H9 (cell line): ENCODE data around the gene SPRED2. TPM values are rescaled to one million over a fixed set of nuclear protein-coding genes. Genes with fewer than 3 reads are reported as not detected.

ENCODE experiments used
- DNase-seq: peaks from one replicate; pipeline ENCODE4 v3.0.0-alpha.2; 2017
- H2AFZ ChIP-seq: one replicate; pipeline ENCODE4 v1.6.1; 2013; ENCODE audit warnings: mild to moderate bottlenecking, low read length, control low read depth, moderate library complexity
- H2AK5ac ChIP-seq: 2 replicates; pipeline ENCODE4 v1.6.1; 2013; ENCODE audit warnings: low read length, control low read depth, mixed read lengths; ENCODE audit not compliant: insufficient read length
- H2BK120ac ChIP-seq: one replicate; pipeline ENCODE4 v1.6.1; 2013; ENCODE audit warnings: low read depth, mild to moderate bottlenecking, low read length, control low read depth, inconsistent platforms; ENCODE audit not compliant: poor library complexity, severe bottlenecking
- H2BK12ac ChIP-seq: 2 replicates; pipeline ENCODE4 v1.6.1; 2013; ENCODE audit warnings: low read length, control low read depth, mixed read lengths, low read depth; ENCODE audit not compliant: insufficient read length
- H2BK15ac ChIP-seq: 2 replicates; pipeline ENCODE4 v1.6.1; 2013; ENCODE audit warnings: low read depth, low read length, control low read depth
- H2BK20ac ChIP-seq: one replicate; pipeline ENCODE4 v1.6.1; 2013; ENCODE audit warnings: low read depth, mild to moderate bottlenecking, low read length, control low read depth, inconsistent platforms; ENCODE audit not compliant: poor library complexity, severe bottlenecking
- H2BK5ac ChIP-seq: 2 replicates; pipeline ENCODE4 v1.6.1; 2013; ENCODE audit warnings: low read length, control low read depth, mixed read lengths; ENCODE audit not compliant: insufficient read length
- H3K14ac ChIP-seq: 2 replicates; pipeline ENCODE4 v1.6.1; 2013; ENCODE audit warnings: low read length, control low read depth; ENCODE audit not compliant: insufficient read depth
- H3K18ac ChIP-seq: 2 replicates; pipeline ENCODE4 v1.6.1; 2013; ENCODE audit warnings: low read depth, mild to moderate bottlenecking, mixed read lengths, low read length, control low read depth; ENCODE audit not compliant: insufficient read length
- H3K23ac ChIP-seq: 2 replicates; pipeline ENCODE4 v1.6.1; 2013; ENCODE audit warnings: low read length, control low read depth, mixed read lengths, low read depth; ENCODE audit not compliant: insufficient read length
- H3K23me2 ChIP-seq: 2 replicates; pipeline ENCODE4 v1.6.1; 2013; ENCODE audit warnings: low read depth, mild to moderate bottlenecking, mixed read lengths, low read length, control low read depth; ENCODE audit not compliant: insufficient read length, poor library complexity, severe bottlenecking
- H3K27ac ChIP-seq: 2 replicates; pipeline ENCODE4 v1.5.1; 2013; ENCODE audit warnings: low read length, control low read depth, mixed read lengths, low read depth; ENCODE audit not compliant: insufficient read length
- H3K27me3 ChIP-seq: 2 replicates; pipeline ENCODE4 v1.6.1; 2013; ENCODE audit warnings: low read length, control low read depth, inconsistent platforms; ENCODE audit not compliant: insufficient read depth
- H3K4ac ChIP-seq: 2 replicates; pipeline ENCODE4 v1.6.1; 2013; ENCODE audit warnings: low read depth, mild to moderate bottlenecking, control low read depth, inconsistent platforms, low read length, moderate library complexity
- H3K4me1 ChIP-seq: 2 replicates; pipeline ENCODE4 v1.6.1; 2013; ENCODE audit warnings: low read length, control low read depth, inconsistent platforms; ENCODE audit not compliant: insufficient read depth
- H3K4me2 ChIP-seq: 2 replicates; pipeline ENCODE4 v1.6.1; 2013; ENCODE audit warnings: low read length, control low read depth, mixed read lengths; ENCODE audit not compliant: insufficient read length, insufficient read depth
- H3K56ac ChIP-seq: 2 replicates; pipeline ENCODE4 v1.6.1; 2013; ENCODE audit warnings: low read depth, mild to moderate bottlenecking, mixed read lengths, low read length, control low read depth; ENCODE audit not compliant: insufficient read length
- H3K79me1 ChIP-seq: 2 replicates; pipeline ENCODE4 v1.6.1; 2013; ENCODE audit warnings: low read depth, mild to moderate bottlenecking, moderate library complexity, low read length, control low read depth, inconsistent platforms; ENCODE audit not compliant: insufficient read depth, poor library complexity, severe bottlenecking
- H3K79me2 ChIP-seq: 2 replicates; pipeline ENCODE4 v1.6.1; 2013; ENCODE audit warnings: low read length, control low read depth, inconsistent platforms; ENCODE audit not compliant: insufficient read depth
- H3K9ac ChIP-seq: 2 replicates; pipeline ENCODE4 v1.6.1; 2013; ENCODE audit warnings: low read length, control low read depth, mixed read lengths; ENCODE audit not compliant: insufficient read length; ENCODE audit errors: extremely low read depth
- H3K9me3 ChIP-seq: one replicate; pipeline ENCODE4 v1.6.1; 2013; ENCODE audit warnings: low read depth, low read length, inconsistent platforms; ENCODE audit not compliant: control insufficient read depth
- H3T11ph ChIP-seq: one replicate; pipeline ENCODE4 v1.6.1; 2013; ENCODE audit warnings: mild to moderate bottlenecking, low read length, control low read depth, inconsistent platforms
- H4K20me1 ChIP-seq: one replicate; pipeline ENCODE4 v1.6.1; 2013; ENCODE audit not compliant: control insufficient read depth, insufficient read length, insufficient read depth
- H4K5ac ChIP-seq: 2 replicates; pipeline ENCODE4 v1.6.1; 2013; ENCODE audit warnings: low read depth, mild to moderate bottlenecking, mixed read lengths, low read length, control low read depth; ENCODE audit not compliant: insufficient read length
- H4K8ac ChIP-seq: replicated peaks from 2 replicates; pipeline ENCODE4 v1.6.1; 2013; ENCODE audit warnings: low read length, control low read depth, mixed read lengths, low read depth; ENCODE audit not compliant: insufficient read length
- H4K91ac ChIP-seq: 2 replicates; pipeline ENCODE4 v1.6.1; 2013; ENCODE audit warnings: low read depth, mild to moderate bottlenecking, moderate library complexity, mixed read lengths, low read length, control low read depth; ENCODE audit not compliant: insufficient read length
- H3K27ac Mint-ChIP-seq, 3 experiments: 2 replicates in 2 of 3; 3 replicates in 1 of 3; pipeline ENCODE4 v1.8.0; 2020 to 2021; ENCODE audit warnings: mixed read lengths in 3 of 3, mild to moderate bottlenecking in 1 of 3, moderate library complexity in 1 of 3
- H3K27me3 Mint-ChIP-seq: 2 replicates; pipeline ENCODE4 v1.8.0; 2021; ENCODE audit warnings: low read depth, mild to moderate bottlenecking, moderate library complexity, mixed read lengths
- H3K36me3 Mint-ChIP-seq, 3 experiments: 2 replicates in 2 of 3; 3 replicates in 1 of 3; pipeline ENCODE4 v1.8.0; 2020 to 2021; ENCODE audit warnings: low read depth in 3 of 3, mixed read lengths in 3 of 3; ENCODE audit not compliant: insufficient read depth in 1 of 3
- H3K4me1 Mint-ChIP-seq, 2 experiments: 2 replicates each; pipeline ENCODE4 v1.8.0; 2020; ENCODE audit warnings: mixed read lengths in 2 of 2
- H3K4me3 Mint-ChIP-seq, 2 experiments: 2 replicates in 1 of 2; 3 replicates in 1 of 2; pipeline ENCODE4 v1.8.0; 2020 to 2021; ENCODE audit warnings: mild to moderate bottlenecking in 2 of 2, mixed read lengths in 2 of 2, moderate library complexity in 1 of 2
- H3K9me3 Mint-ChIP-seq, 2 experiments: 2 replicates in 1 of 2; 3 replicates in 1 of 2; pipeline ENCODE4 v1.8.0; 2020; ENCODE audit warnings: mild to moderate bottlenecking in 2 of 2, mixed read lengths in 2 of 2, moderate library complexity in 1 of 2
- WGBS: extraction: QIAGEN DNeasy Blood & Tissue Kit; methylation state at CpG from one replicate; pipeline ENCODE4 v1.1.7; 2013; ENCODE audit warnings: missing lambda C conversion rate, low lambda C conversion rate, mixed read lengths; ENCODE audit not compliant: insufficient read length; ENCODE audit errors: extremely low coverage; 5-methylcytosine and 5-hydroxymethylcytosine counted together
- total RNA-seq: library from RNA; stranded (reverse); gene quantifications from 2 replicates; pipeline ENCODE4 v1.2.1, GENCODE V29; 2021
- TF ChIP-seq, protein P1 (sequence below): fragments of 200-600 bp; sonication (generic); conservative IDR thresholded peaks from 3 replicates; pipeline ENCODE4 v1.8.0; 2021; ENCODE audit warnings: antibody characterized with exemption, mild to moderate bottlenecking

SPRED2 gene
- total RNA-seq, 1 experiment from 2014 or later = 23.5 TPM

DNA sequence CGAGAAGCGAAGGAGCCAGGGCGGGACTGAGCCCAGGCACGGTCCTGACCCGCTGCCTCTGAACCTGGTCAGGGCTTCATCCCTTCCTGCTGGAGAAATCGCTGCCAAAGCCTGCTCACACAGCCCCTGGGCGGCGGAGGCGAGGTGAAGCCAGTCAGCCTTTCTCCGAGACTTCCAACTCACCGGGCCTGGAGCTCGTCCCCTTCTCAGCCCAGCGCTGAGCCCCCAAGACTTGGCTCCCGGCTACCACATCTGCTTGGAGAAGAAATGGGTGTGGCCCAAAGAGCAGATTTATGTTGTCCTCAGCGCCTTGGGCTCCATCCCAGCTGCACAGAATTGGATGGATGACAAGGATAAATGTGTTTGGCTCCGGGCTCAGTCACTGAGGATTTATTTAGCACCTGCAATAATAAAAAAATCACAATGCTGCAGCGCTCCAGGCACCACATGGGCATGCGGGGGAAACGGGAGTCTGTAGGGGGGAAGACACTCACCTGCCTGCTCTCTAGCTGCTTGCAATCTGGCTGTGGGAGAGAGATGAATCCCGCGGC, 139.9 kb downstream of the SPRED2 start:
- H2BK120ac ChIP-seq = no peak overlapping the region
- no peak overlapping the region for H3K18ac ChIP-seq
- no peak overlapping the region for H3K56ac ChIP-seq
- no CpG with 5 or more reads among the region's 21 CpGs for WGBS
- no peaks in the 10 kb centered on the region for H4K20me1 ChIP-seq
- H3K9ac ChIP-seq = no peak overlapping the region
- H2BK20ac ChIP-seq = no peak overlapping the region
- H2BK15ac ChIP-seq = no peak overlapping the region
- no peaks in the 10 kb centered on the region for H3K4me1 ChIP-seq
- no peak overlapping the region for H3K23ac ChIP-seq
- H3K23me2 ChIP-seq = no peaks in the 10 kb centered on the region
- no peak overlapping the region for H3T11ph ChIP-seq
- no peak overlapping the region for H2AK5ac ChIP-seq
- H2BK12ac ChIP-seq = no peak overlapping the region
- no peak overlapping the region for H4K91ac ChIP-seq
- no peak overlapping the region for H4K8ac ChIP-seq
- no peaks in the 10 kb centered on the region for H3K36me3 Mint-ChIP-seq
- H3K27ac Mint-ChIP-seq = no peak overlapping the region
- H3K79me2 ChIP-seq = no peaks in the 10 kb centered on the region
- no peaks in the 10 kb centered on the region for H3K9me3 Mint-ChIP-seq
- no peak overlapping the region for H2BK5ac ChIP-seq
- H3K4me1 Mint-ChIP-seq = peaks cover 6 to 13% of the 10 kb centered on the region in 2 experiments
- no peak for DNase-seq
- peaks cover 84% of the 10 kb centered on the region for H3K27me3 Mint-ChIP-seq
- H3K4me2 ChIP-seq = no peak overlapping the region
- H3K4me3 Mint-ChIP-seq = no peak overlapping the region; a peak in 1 of 5 replicates
- H3K27me3 ChIP-seq = no peaks in the 10 kb centered on the region
- TF ChIP-seq, protein P1, sequence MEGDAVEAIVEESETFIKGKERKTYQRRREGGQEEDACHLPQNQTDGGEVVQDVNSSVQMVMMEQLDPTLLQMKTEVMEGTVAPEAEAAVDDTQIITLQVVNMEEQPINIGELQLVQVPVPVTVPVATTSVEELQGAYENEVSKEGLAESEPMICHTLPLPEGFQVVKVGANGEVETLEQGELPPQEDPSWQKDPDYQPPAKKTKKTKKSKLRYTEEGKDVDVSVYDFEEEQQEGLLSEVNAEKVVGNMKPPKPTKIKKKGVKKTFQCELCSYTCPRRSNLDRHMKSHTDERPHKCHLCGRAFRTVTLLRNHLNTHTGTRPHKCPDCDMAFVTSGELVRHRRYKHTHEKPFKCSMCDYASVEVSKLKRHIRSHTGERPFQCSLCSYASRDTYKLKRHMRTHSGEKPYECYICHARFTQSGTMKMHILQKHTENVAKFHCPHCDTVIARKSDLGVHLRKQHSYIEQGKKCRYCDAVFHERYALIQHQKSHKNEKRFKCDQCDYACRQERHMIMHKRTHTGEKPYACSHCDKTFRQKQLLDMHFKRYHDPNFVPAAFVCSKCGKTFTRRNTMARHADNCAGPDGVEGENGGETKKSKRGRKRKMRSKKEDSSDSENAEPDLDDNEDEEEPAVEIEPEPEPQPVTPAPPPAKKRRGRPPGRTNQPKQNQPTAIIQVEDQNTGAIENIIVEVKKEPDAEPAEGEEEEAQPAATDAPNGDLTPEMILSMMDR = no peak
- no peak overlapping the region for H2AFZ ChIP-seq
- H3K79me1 ChIP-seq = no peaks in the 10 kb centered on the region
- H4K5ac ChIP-seq = no peak overlapping the region
- no peak overlapping the region for H3K27ac ChIP-seq
- H3K4ac ChIP-seq = no peak overlapping the region
- no peaks in the 10 kb centered on the region for H3K9me3 ChIP-seq
- H3K14ac ChIP-seq = no peak overlapping the region
